Measurements from ENCODE around the gene OPN1LW. TPM values are rescaled to one million over a fixed set of nuclear protein-coding genes. Genes with fewer than 3 reads are reported as not detected.

Gene OPN1LW
- total RNA-seq, 1 experiment from 2014 or later = not detected

DNA sequence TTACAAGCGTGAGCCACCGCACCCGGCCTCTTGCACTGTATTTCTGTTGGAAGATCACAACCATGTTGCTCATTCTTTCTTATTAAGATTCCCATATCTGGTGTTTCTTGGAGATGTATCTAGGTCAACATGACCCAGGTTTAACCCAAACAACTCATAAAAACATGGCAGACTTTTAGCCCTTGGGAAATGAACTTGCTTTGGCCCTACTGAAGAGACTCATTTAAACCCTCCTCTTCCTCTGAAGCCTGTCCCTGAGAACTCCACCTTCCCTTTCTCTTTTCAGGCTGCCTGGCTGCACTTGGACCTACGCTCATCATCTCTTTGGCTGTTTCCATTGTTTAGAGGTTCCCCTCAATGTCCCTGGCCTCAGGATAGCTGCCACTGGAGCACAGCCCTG lies 22.8 kb upstream of the OPN1LW start:
- no peak overlapping the region for H3K4me3 Mint-ChIP-seq
- WGBS (ENCODE audit: extremely low coverage, insufficient read length, low lambda C conversion rate) = no CpG with 5 or more reads among the region's 4 CpGs
- H3K23me2 ChIP-seq (ENCODE audit: insufficient read length, low read depth, low read length, poor library complexity, severe bottlenecking) = no peaks in the 10 kb centered on the region
- no peak overlapping the region for H3K14ac ChIP-seq (ENCODE audit: insufficient read depth, low read length)
- no peak overlapping the region for H3K27ac ChIP-seq (ENCODE audit: insufficient read length, low read depth, low read length)
- no peak overlapping the region for H3K18ac ChIP-seq (ENCODE audit: insufficient read length, low read depth, low read length)
- no peak for DNase-seq
- H2AK5ac ChIP-seq (ENCODE audit: insufficient read length, low read length) = no peak overlapping the region
- H3T11ph ChIP-seq (ENCODE audit: low read length) = no peak overlapping the region
- H3K36me3 Mint-ChIP-seq (ENCODE audit: insufficient read depth in 1 of 3, low read depth in 3 of 3) = peaks cover 0 to 8% (median 6%) of the 10 kb centered on the region in 3 experiments; a peak in 5 of 7 replicates
- H4K8ac ChIP-seq (replicated peaks; ENCODE audit: insufficient read length, low read depth, low read length) = no peak overlapping the region
- no peak overlapping the region for H2BK5ac ChIP-seq (ENCODE audit: insufficient read length, low read length)
- H3K56ac ChIP-seq (ENCODE audit: insufficient read length, low read depth, low read length) = no peak overlapping the region
- H2BK20ac ChIP-seq (ENCODE audit: low read depth, low read length, poor library complexity, severe bottlenecking) = no peak overlapping the region
- H2BK15ac ChIP-seq (ENCODE audit: low read depth, low read length) = no peak overlapping the region
- no peak overlapping the region for H3K23ac ChIP-seq (ENCODE audit: insufficient read length, low read depth, low read length)
- H3K4me1 Mint-ChIP-seq = peaks cover 0 to 7% of the 10 kb centered on the region in 2 experiments; a peak in 2 of 4 replicates
- H3K79me2 ChIP-seq (ENCODE audit: insufficient read depth, low read length) = no peaks in the 10 kb centered on the region
- H3K79me1 ChIP-seq (ENCODE audit: insufficient read depth, low read depth, low read length, poor library complexity, severe bottlenecking) = no peaks in the 10 kb centered on the region
- no peak overlapping the region for H2BK12ac ChIP-seq (ENCODE audit: insufficient read length, low read depth, low read length)
- H3K9me3 ChIP-seq (ENCODE audit: control insufficient read depth, low read depth, low read length) = peaks cover 18% of the 10 kb centered on the region
- peaks cover 83 to 85% of the 10 kb centered on the region in 2 experiments for H3K9me3 Mint-ChIP-seq
- no peak overlapping the region for H4K5ac ChIP-seq (ENCODE audit: insufficient read length, low read depth, low read length)
- H3K27me3 ChIP-seq (ENCODE audit: insufficient read depth, low read length) = no peaks in the 10 kb centered on the region
- no peak overlapping the region for H3K27ac Mint-ChIP-seq
- H4K20me1 ChIP-seq (ENCODE audit: control insufficient read depth, insufficient read depth, insufficient read length) = no peaks in the 10 kb centered on the region
- no peak overlapping the region for H3K9ac ChIP-seq (ENCODE audit: extremely low read depth, insufficient read length, low read length)
- H2BK120ac ChIP-seq (ENCODE audit: low read depth, low read length, poor library complexity, severe bottlenecking) = no peak overlapping the region
- H3K4ac ChIP-seq (ENCODE audit: low read depth, low read length) = no peak overlapping the region
- TF ChIP-seq, protein P1, sequence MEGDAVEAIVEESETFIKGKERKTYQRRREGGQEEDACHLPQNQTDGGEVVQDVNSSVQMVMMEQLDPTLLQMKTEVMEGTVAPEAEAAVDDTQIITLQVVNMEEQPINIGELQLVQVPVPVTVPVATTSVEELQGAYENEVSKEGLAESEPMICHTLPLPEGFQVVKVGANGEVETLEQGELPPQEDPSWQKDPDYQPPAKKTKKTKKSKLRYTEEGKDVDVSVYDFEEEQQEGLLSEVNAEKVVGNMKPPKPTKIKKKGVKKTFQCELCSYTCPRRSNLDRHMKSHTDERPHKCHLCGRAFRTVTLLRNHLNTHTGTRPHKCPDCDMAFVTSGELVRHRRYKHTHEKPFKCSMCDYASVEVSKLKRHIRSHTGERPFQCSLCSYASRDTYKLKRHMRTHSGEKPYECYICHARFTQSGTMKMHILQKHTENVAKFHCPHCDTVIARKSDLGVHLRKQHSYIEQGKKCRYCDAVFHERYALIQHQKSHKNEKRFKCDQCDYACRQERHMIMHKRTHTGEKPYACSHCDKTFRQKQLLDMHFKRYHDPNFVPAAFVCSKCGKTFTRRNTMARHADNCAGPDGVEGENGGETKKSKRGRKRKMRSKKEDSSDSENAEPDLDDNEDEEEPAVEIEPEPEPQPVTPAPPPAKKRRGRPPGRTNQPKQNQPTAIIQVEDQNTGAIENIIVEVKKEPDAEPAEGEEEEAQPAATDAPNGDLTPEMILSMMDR (conservative IDR thresholded peaks at IDR 0.05) = no peak
- H4K91ac ChIP-seq (ENCODE audit: insufficient read length, low read depth, low read length) = no peak overlapping the region
- no peaks in the 10 kb centered on the region for H3K4me1 ChIP-seq (ENCODE audit: insufficient read depth, low read length)
- H2AFZ ChIP-seq (ENCODE audit: low read length) = no peak overlapping the region
- H3K4me2 ChIP-seq (ENCODE audit: insufficient read depth, insufficient read length, low read length) = no peak overlapping the region
- peaks cover 9% of the 10 kb centered on the region for H3K27me3 Mint-ChIP-seq (ENCODE audit: low read depth)
